H9 (cell line): Measurements from ENCODE around the gene B9D2. TPM values are rescaled to one million over a fixed set of nuclear protein-coding genes. Genes with fewer than 3 reads are reported as not detected.

ENCODE experiments used
- DNase-seq: peaks from one replicate; pipeline ENCODE4 v3.0.0-alpha.2; 2017
- H2AFZ ChIP-seq: one replicate; pipeline ENCODE4 v1.6.1; 2013; ENCODE audit warnings: mild to moderate bottlenecking, low read length, control low read depth, moderate library complexity
- H2AK5ac ChIP-seq: 2 replicates; pipeline ENCODE4 v1.6.1; 2013; ENCODE audit warnings: low read length, control low read depth, mixed read lengths; ENCODE audit not compliant: insufficient read length
- H2BK120ac ChIP-seq: one replicate; pipeline ENCODE4 v1.6.1; 2013; ENCODE audit warnings: low read depth, mild to moderate bottlenecking, low read length, control low read depth, inconsistent platforms; ENCODE audit not compliant: poor library complexity, severe bottlenecking
- H2BK12ac ChIP-seq: 2 replicates; pipeline ENCODE4 v1.6.1; 2013; ENCODE audit warnings: low read length, control low read depth, mixed read lengths, low read depth; ENCODE audit not compliant: insufficient read length
- H2BK15ac ChIP-seq: 2 replicates; pipeline ENCODE4 v1.6.1; 2013; ENCODE audit warnings: low read depth, low read length, control low read depth
- H2BK20ac ChIP-seq: one replicate; pipeline ENCODE4 v1.6.1; 2013; ENCODE audit warnings: low read depth, mild to moderate bottlenecking, low read length, control low read depth, inconsistent platforms; ENCODE audit not compliant: poor library complexity, severe bottlenecking
- H2BK5ac ChIP-seq: 2 replicates; pipeline ENCODE4 v1.6.1; 2013; ENCODE audit warnings: low read length, control low read depth, mixed read lengths; ENCODE audit not compliant: insufficient read length
- H3K14ac ChIP-seq: 2 replicates; pipeline ENCODE4 v1.6.1; 2013; ENCODE audit warnings: low read length, control low read depth; ENCODE audit not compliant: insufficient read depth
- H3K18ac ChIP-seq: 2 replicates; pipeline ENCODE4 v1.6.1; 2013; ENCODE audit warnings: low read depth, mild to moderate bottlenecking, mixed read lengths, low read length, control low read depth; ENCODE audit not compliant: insufficient read length
- H3K23ac ChIP-seq: 2 replicates; pipeline ENCODE4 v1.6.1; 2013; ENCODE audit warnings: low read length, control low read depth, mixed read lengths, low read depth; ENCODE audit not compliant: insufficient read length
- H3K23me2 ChIP-seq: 2 replicates; pipeline ENCODE4 v1.6.1; 2013; ENCODE audit warnings: low read depth, mild to moderate bottlenecking, mixed read lengths, low read length, control low read depth; ENCODE audit not compliant: insufficient read length, poor library complexity, severe bottlenecking
- H3K27ac ChIP-seq: 2 replicates; pipeline ENCODE4 v1.5.1; 2013; ENCODE audit warnings: low read length, control low read depth, mixed read lengths, low read depth; ENCODE audit not compliant: insufficient read length
- H3K27me3 ChIP-seq: 2 replicates; pipeline ENCODE4 v1.6.1; 2013; ENCODE audit warnings: low read length, control low read depth, inconsistent platforms; ENCODE audit not compliant: insufficient read depth
- H3K4ac ChIP-seq: 2 replicates; pipeline ENCODE4 v1.6.1; 2013; ENCODE audit warnings: low read depth, mild to moderate bottlenecking, control low read depth, inconsistent platforms, low read length, moderate library complexity
- H3K4me1 ChIP-seq: 2 replicates; pipeline ENCODE4 v1.6.1; 2013; ENCODE audit warnings: low read length, control low read depth, inconsistent platforms; ENCODE audit not compliant: insufficient read depth
- H3K4me2 ChIP-seq: 2 replicates; pipeline ENCODE4 v1.6.1; 2013; ENCODE audit warnings: low read length, control low read depth, mixed read lengths; ENCODE audit not compliant: insufficient read length, insufficient read depth
- H3K56ac ChIP-seq: 2 replicates; pipeline ENCODE4 v1.6.1; 2013; ENCODE audit warnings: low read depth, mild to moderate bottlenecking, mixed read lengths, low read length, control low read depth; ENCODE audit not compliant: insufficient read length
- H3K79me1 ChIP-seq: 2 replicates; pipeline ENCODE4 v1.6.1; 2013; ENCODE audit warnings: low read depth, mild to moderate bottlenecking, moderate library complexity, low read length, control low read depth, inconsistent platforms; ENCODE audit not compliant: insufficient read depth, poor library complexity, severe bottlenecking
- H3K79me2 ChIP-seq: 2 replicates; pipeline ENCODE4 v1.6.1; 2013; ENCODE audit warnings: low read length, control low read depth, inconsistent platforms; ENCODE audit not compliant: insufficient read depth
- H3K9ac ChIP-seq: 2 replicates; pipeline ENCODE4 v1.6.1; 2013; ENCODE audit warnings: low read length, control low read depth, mixed read lengths; ENCODE audit not compliant: insufficient read length; ENCODE audit errors: extremely low read depth
- H3K9me3 ChIP-seq: one replicate; pipeline ENCODE4 v1.6.1; 2013; ENCODE audit warnings: low read depth, low read length, inconsistent platforms; ENCODE audit not compliant: control insufficient read depth
- H3T11ph ChIP-seq: one replicate; pipeline ENCODE4 v1.6.1; 2013; ENCODE audit warnings: mild to moderate bottlenecking, low read length, control low read depth, inconsistent platforms
- H4K20me1 ChIP-seq: one replicate; pipeline ENCODE4 v1.6.1; 2013; ENCODE audit not compliant: control insufficient read depth, insufficient read length, insufficient read depth
- H4K5ac ChIP-seq: 2 replicates; pipeline ENCODE4 v1.6.1; 2013; ENCODE audit warnings: low read depth, mild to moderate bottlenecking, mixed read lengths, low read length, control low read depth; ENCODE audit not compliant: insufficient read length
- H4K8ac ChIP-seq: replicated peaks from 2 replicates; pipeline ENCODE4 v1.6.1; 2013; ENCODE audit warnings: low read length, control low read depth, mixed read lengths, low read depth; ENCODE audit not compliant: insufficient read length
- H4K91ac ChIP-seq: 2 replicates; pipeline ENCODE4 v1.6.1; 2013; ENCODE audit warnings: low read depth, mild to moderate bottlenecking, moderate library complexity, mixed read lengths, low read length, control low read depth; ENCODE audit not compliant: insufficient read length
- H3K27ac Mint-ChIP-seq, 3 experiments: 2 replicates in 2 of 3; 3 replicates in 1 of 3; pipeline ENCODE4 v1.8.0; 2020 to 2021; ENCODE audit warnings: mixed read lengths in 3 of 3, mild to moderate bottlenecking in 1 of 3, moderate library complexity in 1 of 3
- H3K27me3 Mint-ChIP-seq: 2 replicates; pipeline ENCODE4 v1.8.0; 2021; ENCODE audit warnings: low read depth, mild to moderate bottlenecking, moderate library complexity, mixed read lengths
- H3K36me3 Mint-ChIP-seq, 3 experiments: 2 replicates in 2 of 3; 3 replicates in 1 of 3; pipeline ENCODE4 v1.8.0; 2020 to 2021; ENCODE audit warnings: low read depth in 3 of 3, mixed read lengths in 3 of 3; ENCODE audit not compliant: insufficient read depth in 1 of 3
- H3K4me1 Mint-ChIP-seq, 2 experiments: 2 replicates each; pipeline ENCODE4 v1.8.0; 2020; ENCODE audit warnings: mixed read lengths in 2 of 2
- H3K4me3 Mint-ChIP-seq, 2 experiments: 2 replicates in 1 of 2; 3 replicates in 1 of 2; pipeline ENCODE4 v1.8.0; 2020 to 2021; ENCODE audit warnings: mild to moderate bottlenecking in 2 of 2, mixed read lengths in 2 of 2, moderate library complexity in 1 of 2
- H3K9me3 Mint-ChIP-seq, 2 experiments: 2 replicates in 1 of 2; 3 replicates in 1 of 2; pipeline ENCODE4 v1.8.0; 2020; ENCODE audit warnings: mild to moderate bottlenecking in 2 of 2, mixed read lengths in 2 of 2, moderate library complexity in 1 of 2
- CTCF ChIP-seq: fragments of 200-600 bp; sonication (generic); conservative IDR thresholded peaks from 3 replicates; pipeline ENCODE4 v1.8.0; 2021; ENCODE audit warnings: antibody characterized with exemption, mild to moderate bottlenecking
- WGBS: extraction: QIAGEN DNeasy Blood & Tissue Kit; methylation state at CpG from one replicate; pipeline ENCODE4 v1.1.7; 2013; ENCODE audit warnings: missing lambda C conversion rate, low lambda C conversion rate, mixed read lengths; ENCODE audit not compliant: insufficient read length; ENCODE audit errors: extremely low coverage; 5-methylcytosine and 5-hydroxymethylcytosine counted together
- total RNA-seq: library from RNA; stranded (reverse); gene quantifications from 2 replicates; pipeline ENCODE4 v1.2.1, GENCODE V29; 2021

Gene B9D2
- total RNA-seq, 1 experiment from 2014 or later = 4.8 TPM

GRCh38 chr19:41403181-41403970, 39.4 kb upstream of the B9D2 start:
- no peak overlapping the region for H3K18ac ChIP-seq
- no peak overlapping the region for H3K9ac ChIP-seq
- Mint-ChIP-seq H3K9me3 (no peaks in the 10 kb centered on the region), H3K27me3 (no peaks in the 10 kb centered on the region; the same call in 1 of the 2 replicates), H3K36me3 (peaks cover 0 to 1% (median 0%) of the 10 kb centered on the region in 3 experiments; a peak in 2 of 7 replicates), H3K4me1 (peaks cover 15 to 20% of the 10 kb centered on the region in 2 experiments), H3K4me3 (no peak overlapping the region), H3K27ac (no peak overlapping the region; a peak in 1 of 7 replicates)
- H3K9me3 ChIP-seq = no peaks in the 10 kb centered on the region
- no peak overlapping the region for H2BK15ac ChIP-seq
- no peaks in the 10 kb centered on the region for H3K27me3 ChIP-seq
- H3K56ac ChIP-seq = no peak overlapping the region
- no peak overlapping the region for H4K91ac ChIP-seq
- H3K23me2 ChIP-seq = peaks cover 2% of the 10 kb centered on the region
- no peak overlapping the region for H2BK20ac ChIP-seq
- H3K14ac ChIP-seq = no peak overlapping the region
- H3K79me1 ChIP-seq = peaks cover 6% of the 10 kb centered on the region
- no peak overlapping the region for H2AFZ ChIP-seq
- H3K27ac ChIP-seq = no peak overlapping the region
- no peak overlapping the region for H4K8ac ChIP-seq
- H3K23ac ChIP-seq = no peak overlapping the region
- no peaks in the 10 kb centered on the region for H3K79me2 ChIP-seq
- no peak overlapping the region for H2BK120ac ChIP-seq
- H3K4me2 ChIP-seq = no peak overlapping the region
- peaks cover 3% of the 10 kb centered on the region for H4K20me1 ChIP-seq
- no peak overlapping the region for H2BK12ac ChIP-seq
- DNase-seq = no peak
- no peaks in the 10 kb centered on the region for H3K4me1 ChIP-seq
- no peak overlapping the region for H2AK5ac ChIP-seq
- H4K5ac ChIP-seq = no peak overlapping the region
- no peak overlapping the region for H3K4ac ChIP-seq
- no peak overlapping the region for H3T11ph ChIP-seq
- no peak overlapping the region for H2BK5ac ChIP-seq
- no peak for TF ChIP-seq CTCF
- no CpG with 5 or more reads among the region's 12 CpGs for WGBS
